Measurements from ENCODE around the gene PITHD1.
A peak's percentile ranks its signal among the peaks of the same experiment; 100 is the strongest.
"Not testable (repeated sequence)": the region's sequence is repeated elsewhere in the genome, so short reads cannot be mapped to it uniquely, and the experiment has no call there.

PITHD1 gene

GRCh38 chr1:23797478-23798448, 19.5 kb downstream of the PITHD1 start:
- DNase-seq (ENCODE audit: low read depth in 2 of 3, low spot score in 1 of 3) = no peak

GRCh38 chr1:23798662-23799142, 20.5 kb downstream of the PITHD1 start:
- DNase-seq (ENCODE audit: low read depth in 2 of 3, low spot score in 1 of 3) = no peak

GRCh38 chr1:23799255-23799569, 21.0 kb downstream of the PITHD1 start:
- DNase-seq (ENCODE audit: low read depth in 2 of 3, low spot score in 1 of 3) = no peak

- peak in 2 of 3 donors; percentile 11 to 21 for DNase-seq (ENCODE audit: low read depth in 2 of 3, low spot score in 1 of 3)
Measured at GRCh38 chr1:23799570-23800399, 21.6 kb downstream of the PITHD1 start.

GRCh38 chr1:23800400-23801337, 22.5 kb downstream of the PITHD1 start, which contains the start of gene GALE:
TSS of gene GALE (minus strand) at chr1:23800754. CDS start at chr1:23799007, 1,747 bp downstream.
- DNase-seq (ENCODE audit: low read depth in 2 of 3, low spot score in 1 of 3) = peak; percentile 91 to 98 (median 95)

GRCh38 chr1:23801338-23801748, 23.1 kb downstream of the PITHD1 start:
- no peak for DNase-seq (ENCODE audit: low read depth in 2 of 3, low spot score in 1 of 3)

- no peak for DNase-seq (ENCODE audit: low read depth in 2 of 3, low spot score in 1 of 3)
Measured at GRCh38 chr1:23801876-23802275, 23.7 kb downstream of the PITHD1 start.

GRCh38 chr1:23802809-23803342, 24.7 kb downstream of the PITHD1 start:
- not testable (repeated sequence) for DNase-seq (ENCODE audit: low read depth in 2 of 3, low spot score in 1 of 3)

- DNase-seq (ENCODE audit: low read depth in 2 of 3, low spot score in 1 of 3) = no peak
Measured at GRCh38 chr1:23803674-23804073, 25.5 kb downstream of the PITHD1 start.

- DNase-seq (ENCODE audit: low read depth in 2 of 3, low spot score in 1 of 3) = no peak
Measured at GRCh38 chr1:23804183-23804835, 26.1 kb downstream of the PITHD1 start.

- DNase-seq (ENCODE audit: low read depth in 2 of 3, low spot score in 1 of 3) = no peak
Measured at GRCh38 chr1:23805025-23805424, 26.8 kb downstream of the PITHD1 start.

GRCh38 chr1:23806280-23806679, 28.1 kb downstream of the PITHD1 start:
- no peak for DNase-seq (ENCODE audit: low read depth in 2 of 3, low spot score in 1 of 3)

GRCh38 chr1:23807453-23807852, 29.2 kb downstream of the PITHD1 start:
- no peak for DNase-seq (ENCODE audit: low read depth in 2 of 3, low spot score in 1 of 3)

- DNase-seq (ENCODE audit: low read depth in 2 of 3, low spot score in 1 of 3) = peak; percentile 73 to 78 (median 75)
Measured at GRCh38 chr1:23809751-23810171, 31.5 kb downstream of the PITHD1 start.

- peak in 2 of 3 donors; percentile 40 to 61 for DNase-seq (ENCODE audit: low read depth in 2 of 3, low spot score in 1 of 3)
Measured at GRCh38 chr1:23810818-23811540, 32.8 kb downstream of the PITHD1 start.

- DNase-seq (ENCODE audit: low read depth in 2 of 3, low spot score in 1 of 3) = no peak
Measured at GRCh38 chr1:23814016-23814415, 35.8 kb downstream of the PITHD1 start.

GRCh38 chr1:23816361-23816760, 38.1 kb downstream of the PITHD1 start:
- DNase-seq (ENCODE audit: low read depth in 2 of 3, low spot score in 1 of 3) = no peak

GRCh38 chr1:23816906-23817305, 38.7 kb downstream of the PITHD1 start:
- no peak for DNase-seq (ENCODE audit: low read depth in 2 of 3, low spot score in 1 of 3)

GRCh38 chr1:23817633-23818032, 39.4 kb downstream of the PITHD1 start:
- DNase-seq (ENCODE audit: low read depth in 2 of 3, low spot score in 1 of 3) = no peak
